HL-60 (cell line): ENCODE measurements around the gene ARRB1.

ENCODE experiments used
- DNase-seq, 2 experiments: peaks; one replicate each; pipeline ENCODE4 v3.0.0-alpha.2; 2010 to 2020; ENCODE audit warnings: low read depth in 1 of 2, low spot score in 1 of 2
- H3K27ac ChIP-seq: fragments of 250-450 bp; sonication (Bioruptor Pico); replicated peaks from 2 replicates; pipeline ENCODE4 v1.5.1; 2020; ENCODE audit warnings: mild to moderate bottlenecking, moderate library complexity
- H3K27me3 ChIP-seq: fragments of 250-450 bp; sonication (Bioruptor Pico); 2 replicates; pipeline ENCODE4 v1.5.1; 2021; ENCODE audit warnings: mild to moderate bottlenecking, moderate library complexity; ENCODE audit not compliant: insufficient read depth, poor library complexity, severe bottlenecking
- H3K4me3 ChIP-seq: replicated peaks from 2 replicates; pipeline ENCODE4 v1.5.1; 2011; ENCODE audit warnings: mild to moderate bottlenecking, control low read depth, low read length; ENCODE audit not compliant: insufficient read depth
- CTCF ChIP-seq: IDR thresholded peaks from one replicate; pipeline ENCODE4 v1.5.1; 2011; ENCODE audit warnings: low read length, control low read depth, inconsistent platforms; ENCODE audit not compliant: insufficient read depth
- GABPA ChIP-seq: IDR thresholded peaks from 2 replicates; pipeline ENCODE4 v1.6.1; 2012; ENCODE audit warnings: low read depth
- POLR2AphosphoS5 ChIP-seq: IDR thresholded peaks from 2 replicates; pipeline ENCODE4 v1.6.1; 2012; ENCODE audit warnings: low read depth
- SPI1 ChIP-seq: IDR thresholded peaks from 2 replicates; pipeline ENCODE4 v1.6.1; 2012; ENCODE audit warnings: low read depth, mild to moderate bottlenecking, borderline replicate concordance
- TF ChIP-seq, protein P1 (sequence below): IDR thresholded peaks from 2 replicates; pipeline ENCODE4 v1.6.1; 2012; ENCODE audit warnings: low read depth; ENCODE audit not compliant: insufficient replicate concordance

ARRB1 gene

DNA sequence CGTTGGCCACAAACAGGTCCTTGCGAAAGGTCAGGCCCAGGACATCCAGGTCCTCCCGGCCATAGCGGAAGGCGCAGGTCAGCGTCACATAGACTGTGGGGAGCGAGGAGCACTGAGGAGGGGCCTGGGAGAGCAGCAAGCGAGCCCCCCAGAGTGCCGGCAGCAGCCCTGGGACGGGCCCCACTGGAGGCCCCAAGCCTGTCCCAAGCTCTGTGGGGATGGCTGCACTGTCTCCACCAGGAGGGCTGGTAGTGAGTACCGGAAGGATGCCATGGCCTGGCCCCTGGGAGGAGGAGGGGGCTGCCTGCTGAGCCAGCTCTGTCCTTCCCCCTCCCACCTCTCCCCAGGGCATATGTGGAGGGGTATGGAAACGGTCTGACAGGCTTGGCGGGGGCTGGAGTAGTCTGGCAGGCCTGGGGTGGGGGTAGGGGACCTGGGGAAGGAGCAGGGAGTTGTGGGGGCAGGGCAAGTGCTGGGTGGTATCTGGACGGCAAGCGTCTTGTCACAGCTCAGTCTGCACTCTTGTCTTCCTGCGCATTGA, 68.0 kb downstream of the ARRB1 start:
- TF ChIP-seq, protein P1, sequence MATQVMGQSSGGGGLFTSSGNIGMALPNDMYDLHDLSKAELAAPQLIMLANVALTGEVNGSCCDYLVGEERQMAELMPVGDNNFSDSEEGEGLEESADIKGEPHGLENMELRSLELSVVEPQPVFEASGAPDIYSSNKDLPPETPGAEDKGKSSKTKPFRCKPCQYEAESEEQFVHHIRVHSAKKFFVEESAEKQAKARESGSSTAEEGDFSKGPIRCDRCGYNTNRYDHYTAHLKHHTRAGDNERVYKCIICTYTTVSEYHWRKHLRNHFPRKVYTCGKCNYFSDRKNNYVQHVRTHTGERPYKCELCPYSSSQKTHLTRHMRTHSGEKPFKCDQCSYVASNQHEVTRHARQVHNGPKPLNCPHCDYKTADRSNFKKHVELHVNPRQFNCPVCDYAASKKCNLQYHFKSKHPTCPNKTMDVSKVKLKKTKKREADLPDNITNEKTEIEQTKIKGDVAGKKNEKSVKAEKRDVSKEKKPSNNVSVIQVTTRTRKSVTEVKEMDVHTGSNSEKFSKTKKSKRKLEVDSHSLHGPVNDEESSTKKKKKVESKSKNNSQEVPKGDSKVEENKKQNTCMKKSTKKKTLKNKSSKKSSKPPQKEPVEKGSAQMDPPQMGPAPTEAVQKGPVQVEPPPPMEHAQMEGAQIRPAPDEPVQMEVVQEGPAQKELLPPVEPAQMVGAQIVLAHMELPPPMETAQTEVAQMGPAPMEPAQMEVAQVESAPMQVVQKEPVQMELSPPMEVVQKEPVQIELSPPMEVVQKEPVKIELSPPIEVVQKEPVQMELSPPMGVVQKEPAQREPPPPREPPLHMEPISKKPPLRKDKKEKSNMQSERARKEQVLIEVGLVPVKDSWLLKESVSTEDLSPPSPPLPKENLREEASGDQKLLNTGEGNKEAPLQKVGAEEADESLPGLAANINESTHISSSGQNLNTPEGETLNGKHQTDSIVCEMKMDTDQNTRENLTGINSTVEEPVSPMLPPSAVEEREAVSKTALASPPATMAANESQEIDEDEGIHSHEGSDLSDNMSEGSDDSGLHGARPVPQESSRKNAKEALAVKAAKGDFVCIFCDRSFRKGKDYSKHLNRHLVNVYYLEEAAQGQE: no peak
- TF ChIP-seq SPI1 (no peak), POLR2AphosphoS5 (no peak), CTCF (no peak), GABPA (no peak)
- no peak overlapping the region for H3K4me3 ChIP-seq
- no peak overlapping the region for H3K27ac ChIP-seq
- no peak for DNase-seq
- H3K27me3 ChIP-seq: no peaks in the 10 kb centered on the region

DNA sequence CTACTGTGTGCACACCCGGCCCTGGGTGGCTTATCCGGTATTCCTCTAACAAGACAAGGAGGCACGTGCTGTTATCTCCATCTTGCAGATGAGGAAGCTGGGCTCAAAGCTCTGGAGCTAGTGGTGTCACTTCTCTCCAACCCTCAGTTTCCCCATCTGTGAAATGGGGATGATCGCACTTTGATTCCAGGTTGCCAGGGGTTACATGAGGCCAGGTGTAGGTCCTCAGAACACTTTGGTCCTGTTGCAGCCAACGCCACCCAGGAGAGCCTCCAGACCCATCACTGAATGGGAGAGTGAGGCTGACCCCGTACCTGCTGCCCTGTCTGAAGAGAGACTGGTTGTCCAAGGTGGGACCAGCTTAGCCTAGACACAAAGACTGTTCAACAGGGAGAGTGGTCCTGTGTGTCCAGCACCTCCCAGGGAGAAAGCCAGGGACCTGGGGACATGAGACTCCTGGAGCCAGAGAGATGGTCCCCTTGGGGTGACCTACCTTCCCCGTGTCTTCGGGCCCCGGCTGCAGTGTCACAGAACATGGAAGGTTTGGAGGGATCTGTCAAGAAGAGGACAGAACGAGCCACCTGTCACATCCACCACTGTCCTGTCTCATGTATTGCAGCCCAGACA, 69.9 kb downstream of the ARRB1 start:
- Histone ChIP-seq H3K4me3 (no peak overlapping the region), H3K27me3 (no peaks in the 10 kb centered on the region), H3K27ac (no peak overlapping the region)
- DNase-seq: no peak
- TF ChIP-seq CTCF: no peak
- no peak for TF ChIP-seq SPI1
- no peak for TF ChIP-seq GABPA
- TF ChIP-seq POLR2AphosphoS5: no peak
- TF ChIP-seq, protein P1: no peak

GRCh38 chr11:75280770-75281468, 70.5 kb downstream of the ARRB1 start:
- Histone ChIP-seq H3K27me3 (no peaks in the 10 kb centered on the region), H3K4me3 (no peak overlapping the region), H3K27ac (no peak overlapping the region)
- DNase-seq: no peak
- no peak for TF ChIP-seq GABPA
- no peak for TF ChIP-seq POLR2AphosphoS5
- TF ChIP-seq SPI1: no peak
- TF ChIP-seq, protein P1: no peak
- no peak for TF ChIP-seq CTCF
